Diencephalon (tissue), 1 donor: ENCODE measurements around the gene TMEM242. TPM values are rescaled to one million over a fixed set of nuclear protein-coding genes. Genes with fewer than 3 reads are reported as not detected.

Experiments
- total RNA-seq: library from RNA; depleted of rRNA; stranded (reverse); fragments of >200 nt; gene quantifications from one replicate; pipeline ENCODE4 v1.2.3, GENCODE V29; 2014

The TMEM242 gene
- total RNA-seq: 15.2 TPM

DNA sequence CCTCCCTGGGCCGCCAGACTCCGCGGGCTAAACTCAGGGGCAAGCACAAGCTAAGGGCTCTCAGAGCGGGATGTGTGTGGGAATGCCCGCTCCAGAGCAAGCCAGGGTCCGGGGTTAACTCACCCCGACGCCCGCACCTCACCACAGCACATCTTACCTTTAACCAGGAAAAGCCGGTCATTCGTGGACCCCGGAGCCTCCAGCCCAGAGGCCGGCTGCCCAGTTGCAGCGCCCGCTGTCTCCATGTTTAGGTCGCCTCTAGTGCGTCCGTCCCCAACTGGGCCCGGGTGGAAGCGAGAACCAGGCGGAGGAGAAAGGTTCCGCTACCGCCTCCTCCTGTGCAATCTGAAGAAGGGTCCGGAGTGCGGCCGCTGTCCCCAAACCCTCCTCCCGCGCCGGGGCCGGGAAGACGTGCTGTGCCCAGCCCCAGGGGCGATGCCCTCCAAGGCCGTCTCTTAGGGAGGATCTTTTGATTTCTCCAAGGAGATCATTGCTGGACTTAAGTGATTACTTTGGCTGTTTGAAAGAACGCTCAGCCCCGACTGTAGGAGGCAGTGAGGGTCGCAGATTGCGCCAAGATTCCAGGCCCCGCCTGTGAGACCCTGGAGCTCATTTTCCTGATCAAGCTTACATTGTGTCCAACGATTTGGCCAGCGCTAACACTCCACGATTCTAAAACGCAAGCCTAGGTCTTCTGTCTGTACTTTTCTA lies at the start of gene TMEM242:
Gene TMEM242, minus strand, starts transcription at position 265 of the 711 bp plus-strand sequence. Its CDS starts 20 bp downstream, at position 245.

Other genes starting within 250 kb of the TMEM242 start
- 20.8 TPM for gene ZDHHC14, start 57.7 kb upstream of the TMEM242 start, total RNA-seq